Measurements from ENCODE around the gene CFI. TPM values are rescaled to one million over a fixed set of nuclear protein-coding genes. Genes with fewer than 3 reads are reported as not detected.
A peak's percentile ranks its signal among the peaks of the same experiment; 100 is the strongest.
"Not testable (repeated sequence)": the region's sequence is repeated elsewhere in the genome, so short reads cannot be mapped to it uniquely, and the experiment has no call there.

The CFI gene
- total RNA-seq, 1 donor from 2014 or later = 11.6 TPM

- intact Hi-C loops (cut with micrococcal nuclease) = no loop called here
- no peak for ATAC-seq
- DNase-seq = no peak
These were observed 2.2 kb upstream of the CFI start for GRCh38 chr4:109803924-109804571.

GRCh38 chr4:109801099-109801789 lies 555 bp downstream of the CFI start:
- no peak for ATAC-seq
- no peak for DNase-seq
- intact Hi-C loops (cut with micrococcal nuclease) = no loop called here

GRCh38 chr4:109798866-109799265 lies 2.9 kb downstream of the CFI start:
- intact Hi-C loops (cut with micrococcal nuclease) = no loop called here
- ATAC-seq (no peak), DNase-seq (no peak)

GRCh38 chr4:109795059-109795458 lies 6.7 kb downstream of the CFI start:
- DNase-seq (no peak), ATAC-seq (no peak)
- intact Hi-C loops (cut with micrococcal nuclease) = no loop called here

GRCh38 chr4:109787807-109788206 lies 14.0 kb downstream of the CFI start:
- intact Hi-C loops (cut with micrococcal nuclease) = no loop called here
- ATAC-seq = no peak
- no peak for DNase-seq

GRCh38 chr4:109786846-109787245 lies 15.0 kb downstream of the CFI start:
- ATAC-seq (no peak), DNase-seq (no peak)
- intact Hi-C loops (cut with micrococcal nuclease) = no loop called here

GRCh38 chr4:109782092-109782491 lies 19.7 kb downstream of the CFI start:
- intact Hi-C loops (cut with micrococcal nuclease); DNase-seq; ATAC-seq: not testable (repeated sequence)

GRCh38 chr4:109764789-109765402 lies 36.9 kb downstream of the CFI start:
- intact Hi-C loops (cut with micrococcal nuclease) = no loop called here
- peak; percentile 60 for ATAC-seq
- no peak for DNase-seq

- peak; percentile 70 for ATAC-seq
- intact Hi-C loops (cut with micrococcal nuclease) = no loop called here
- peak; percentile 45 for DNase-seq
These were observed 37.4 kb downstream of the CFI start for GRCh38 chr4:109764376-109764775.

- ATAC-seq (no peak), DNase-seq (no peak)
- intact Hi-C loops (cut with micrococcal nuclease) = no loop called here
These were observed 41.1 kb downstream of the CFI start for GRCh38 chr4:109760682-109761081.

GRCh38 chr4:109755656-109756055 lies 46.1 kb downstream of the CFI start:
- intact Hi-C loops (cut with micrococcal nuclease) = no loop called here
- DNase-seq = no peak
- ATAC-seq = no peak

- DNase-seq (no peak), ATAC-seq (no peak)
- intact Hi-C loops (cut with micrococcal nuclease) = no loop called here
These were observed 47.5 kb downstream of the CFI start for GRCh38 chr4:109754093-109754857.

- no peak for DNase-seq
- intact Hi-C loops (cut with micrococcal nuclease) = no loop called here
- no peak for ATAC-seq
These were observed 49.3 kb downstream of the CFI start for GRCh38 chr4:109752525-109752924.

- intact Hi-C loops (cut with micrococcal nuclease) = no loop called here
- ATAC-seq (no peak), DNase-seq (no peak)
These were observed 49.9 kb downstream of the CFI start for GRCh38 chr4:109751852-109752251.

GRCh38 chr4:109750652-109751244 lies 51.1 kb downstream of the CFI start:
- intact Hi-C loops (cut with micrococcal nuclease) = no loop called here
- DNase-seq (no peak), ATAC-seq (no peak)

- DNase-seq (no peak), ATAC-seq (no peak)
- intact Hi-C loops (cut with micrococcal nuclease) = no loop called here
These were observed 52.3 kb downstream of the CFI start for GRCh38 chr4:109749388-109750082.

- DNase-seq (no peak), ATAC-seq (no peak)
- intact Hi-C loops (cut with micrococcal nuclease) = no loop called here
These were observed 53.7 kb downstream of the CFI start for GRCh38 chr4:109748114-109748513.

- no peak for DNase-seq
- ATAC-seq = no peak
- intact Hi-C loops (cut with micrococcal nuclease) = no loop called here
These were observed 55.1 kb downstream of the CFI start for GRCh38 chr4:109746728-109747127.

- DNase-seq (no peak), ATAC-seq (no peak)
- intact Hi-C loops (cut with micrococcal nuclease) = no loop called here
These were observed 56.0 kb downstream of the CFI start for GRCh38 chr4:109745830-109746229.
